GM03348 (cell line): Measurements from ENCODE around the gene WDR49.

Experiments used
- DNase-seq: peaks from one replicate; pipeline ENCODE4 v3.0.0; 2012; ENCODE audit warnings: low spot score

WDR49 gene

GRCh38 chr3:167653760-167654159, at the start of gene WDR49:
WDR49 (minus strand) TSS chr3:167653942; CDS start chr3:167653425, 517 bp downstream.
- no peak for DNase-seq

- no peak for DNase-seq
These were observed 47.2 kb upstream of the WDR49 start for GRCh38 chr3:167700926-167701325.

GRCh38 chr3:167700046-167700445, 46.3 kb upstream of the WDR49 start:
- peak; percentile 4 for DNase-seq

GRCh38 chr3:167694121-167694520, 40.4 kb upstream of the WDR49 start:
- no peak for DNase-seq

GRCh38 chr3:167691366-167691765, 37.6 kb upstream of the WDR49 start:
- no peak for DNase-seq

GRCh38 chr3:167684388-167684993, 30.7 kb upstream of the WDR49 start:
- DNase-seq: peak; percentile 53

GRCh38 chr3:167679526-167679925, 25.8 kb upstream of the WDR49 start:
- no peak for DNase-seq

GRCh38 chr3:167675848-167676247, 22.1 kb upstream of the WDR49 start:
- no peak for DNase-seq

- DNase-seq: no peak
These were observed 19.5 kb upstream of the WDR49 start for GRCh38 chr3:167673221-167673620.

- no peak for DNase-seq
These were observed 18.2 kb upstream of the WDR49 start for GRCh38 chr3:167671878-167672427.

GRCh38 chr3:167669699-167670098, 16.0 kb upstream of the WDR49 start:
- DNase-seq: no peak

GRCh38 chr3:167668651-167669050, 14.9 kb upstream of the WDR49 start:
- no peak for DNase-seq

- DNase-seq: no peak
These were observed 12.8 kb upstream of the WDR49 start for GRCh38 chr3:167666563-167666962.

- no peak for DNase-seq
These were observed 9.2 kb upstream of the WDR49 start for GRCh38 chr3:167662919-167663400.

GRCh38 chr3:167657684-167658225, 4.0 kb upstream of the WDR49 start:
- DNase-seq: no peak

GRCh38 chr3:167656821-167657220, 3.1 kb upstream of the WDR49 start:
- DNase-seq: no peak

- no peak for DNase-seq
These were observed 587 bp downstream of the WDR49 start for GRCh38 chr3:167653155-167653554.

GRCh38 chr3:167651826-167652225, 1.9 kb downstream of the WDR49 start:
- DNase-seq: no peak

- no peak for DNase-seq
These were observed 3.3 kb downstream of the WDR49 start for GRCh38 chr3:167650459-167650858.

GRCh38 chr3:167649746-167650145, 4.0 kb downstream of the WDR49 start:
- DNase-seq: no peak

GRCh38 chr3:167644611-167645010, 9.1 kb downstream of the WDR49 start:
- DNase-seq: no peak

GRCh38 chr3:167631471-167631870, 22.3 kb downstream of the WDR49 start:
- DNase-seq: no peak

GRCh38 chr3:167626490-167626889, 27.3 kb downstream of the WDR49 start:
- DNase-seq: no peak

- no peak for DNase-seq
These were observed 38.7 kb downstream of the WDR49 start for GRCh38 chr3:167615030-167615429.
